Gastrocnemius medialis (tissue), 4 donors: ENCODE data around the gene CEP55.

Source experiments
- CTCF ChIP-seq, 5 experiments: fragments of 450-650 bp in 3 of 5; fragments of 200-600 bp in 2 of 5; sonication (generic) in 2 of 5; IDR thresholded peaks in 4 of 5; conservative IDR thresholded peaks in 1 of 5; 1 replicate in 4 of 5; 2 replicates in 1 of 5; pipeline ENCODE4 v1.5.1; 2016 to 2019; ENCODE audit warnings: antibody characterized with exemption in 5 of 5, mild to moderate bottlenecking in 3 of 5, moderate library complexity in 3 of 5
- POLR2A ChIP-seq, 2 donors: fragments of 450-650 bp; IDR thresholded peaks; one replicate each; pipeline ENCODE4 v1.6.1; 2017; ENCODE audit warnings: antibody characterized with exemption in 2 of 2, mild to moderate bottlenecking in 2 of 2, moderate library complexity in 2 of 2

DNA sequence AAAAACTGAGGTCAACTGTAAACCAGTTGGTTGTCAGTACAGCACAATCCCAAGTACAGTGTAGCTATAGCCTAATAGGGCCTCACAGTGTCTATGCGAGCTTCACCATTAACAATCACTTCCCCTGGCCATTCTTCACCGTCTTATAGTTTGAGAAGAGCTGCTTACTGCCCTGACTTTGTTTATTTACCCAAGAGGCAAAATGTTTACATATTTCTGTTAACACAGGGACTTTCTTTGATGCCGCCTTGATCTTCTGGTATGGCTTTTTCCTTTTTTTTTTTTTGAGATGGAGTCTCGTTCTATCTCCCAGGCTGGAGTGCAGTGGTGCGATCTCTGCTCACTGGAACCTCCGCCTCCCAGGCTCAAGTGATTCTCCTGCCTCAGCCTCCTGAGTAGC lies 17.5 kb upstream of the CEP55 start:
- TF ChIP-seq CTCF (IDR thresholded peaks at IDR 0.05 in 4 of 5, conservative IDR thresholded peaks at IDR 0.05 in 1 of 5): no peak
- TF ChIP-seq POLR2A (IDR thresholded peaks at IDR 0.05): no peak
